Uterus (tissue), 4 donors: ENCODE results near the gene RARB. TPM values are rescaled to one million over a fixed set of nuclear protein-coding genes. Genes with fewer than 3 reads are reported as not detected.
A peak's percentile ranks its signal among the peaks of the same experiment; 100 is the strongest.

Experiments
- DNase-seq, 2 donors: peaks; one replicate each; pipeline ENCODE4 v3.0.0-alpha.2; 2019 to 2020
- H3K27ac ChIP-seq, 2 donors: fragments of 200-600 bp; sonication (generic); 1 replicate in 1 of 2; 2 replicates in 1 of 2; pipeline ENCODE4 v1.5.1; 2016 to 2018
- H3K27me3 ChIP-seq, 2 donors: fragments of 200-600 bp; sonication (generic); one replicate each; pipeline ENCODE4 v1.5.1; 2018 to 2019; ENCODE audit warnings: control low read depth in 1 of 2
- H3K36me3 ChIP-seq, 2 donors: fragments of 200-600 bp; sonication (generic); one replicate each; pipeline ENCODE4 v1.5.1; 2019; ENCODE audit warnings: control low read depth in 1 of 2
- H3K4me1 ChIP-seq, 2 donors: fragments of 200-600 bp; sonication (generic); one replicate each; pipeline ENCODE4 v1.5.1; 2018 to 2019; ENCODE audit warnings: control low read depth in 1 of 2
- H3K4me3 ChIP-seq, 2 donors: fragments of 200-600 bp; sonication (generic); 1 replicate in 1 of 2; 2 replicates in 1 of 2; pipeline ENCODE4 v1.5.1; 2018 to 2019; ENCODE audit warnings: mild to moderate bottlenecking in 1 of 2
- H3K9me3 ChIP-seq, 2 donors: fragments of 200-600 bp; sonication (generic); one replicate each; pipeline ENCODE4 v1.5.1; 2019; ENCODE audit warnings: control low read depth in 1 of 2
- CTCF ChIP-seq, 4 experiments: fragments of 200-600 bp in 2 of 4; fragments of 450-650 bp in 2 of 4; sonication (generic) in 2 of 4; IDR thresholded peaks; one replicate each; pipeline ENCODE4 v1.5.1; 2016 to 2019; ENCODE audit warnings: antibody characterized with exemption in 4 of 4, mild to moderate bottlenecking in 2 of 4, moderate library complexity in 1 of 4
- POLR2A ChIP-seq, 2 donors: fragments of 450-650 bp; IDR thresholded peaks; one replicate each; pipeline ENCODE4 v1.6.1; 2016; ENCODE audit warnings: antibody characterized with exemption in 2 of 2, mild to moderate bottlenecking in 1 of 2, moderate library complexity in 1 of 2
- intact Hi-C: fragments of 100-400 bp; cut with DNase I; formaldehyde crosslinking; loops from one replicate; pipeline ENCODE4 v1.15.1; 2023; ENCODE audit warnings: low total_unique reads
- total RNA-seq, 4 donors: library from RNA; depleted of rRNA in 3 of 4; stranded (reverse); fragments of >200 nt in 3 of 4; gene quantifications; one replicate each; pipeline versions ENCODE4 v1.1.0 to v1.2.4, GENCODE V29; 2014 to 2023
- donor health status: DM: yes; HTN: yes; CAD: no.

RARB gene
- total RNA-seq, 4 donors from 2014 or later: 6.7 to 63.0 (median 14.5) TPM

GRCh38 chr3:25426408-25426807 is 1.7 kb upstream of the RARB start:
- peak overlapping the region; percentile 95 to 96 for H3K27ac ChIP-seq
- DNase-seq: no peak
- intact Hi-C loops: loop anchor here (10.0 kb wide), 1 partner anchor 158 kb away; no protein-coding TSS in a partner anchor

GRCh38 chr3:25427155-25427554 is 908 bp upstream of the RARB start:
- no peak for DNase-seq
- intact Hi-C loops: loop anchor here (10.0 kb wide), 1 partner anchor 158 kb away; no protein-coding TSS in a partner anchor
- TF ChIP-seq CTCF (IDR thresholded peaks at IDR 0.05) (no peak), POLR2A (IDR thresholded peaks at IDR 0.05) (no peak)
- peak overlapping the region; percentile 95 to 96 for H3K27ac ChIP-seq
- no peaks in the 10 kb centered on the region for H3K9me3 ChIP-seq
- H3K36me3 ChIP-seq: no peaks in the 10 kb centered on the region
- peaks cover 4 to 5% of the 10 kb centered on the region in 2 donors for H3K4me1 ChIP-seq
- H3K27me3 ChIP-seq: no peaks in the 10 kb centered on the region
- peak overlapping the region; percentile 65 to 66 for H3K4me3 ChIP-seq

More at GRCh38 chr3:25426408-25426807, 1.7 kb upstream of the RARB start:
- H3K27me3 ChIP-seq: no peaks in the 10 kb centered on the region
- H3K4me3 ChIP-seq: no peak overlapping the region
- TF ChIP-seq POLR2A (IDR thresholded peaks at IDR 0.05) (no peak), CTCF (IDR thresholded peaks at IDR 0.05) (no peak)
- no peaks in the 10 kb centered on the region for H3K36me3 ChIP-seq
- peaks cover 4 to 5% of the 10 kb centered on the region in 2 donors for H3K4me1 ChIP-seq
- H3K9me3 ChIP-seq: no peaks in the 10 kb centered on the region

- H3K9me3 ChIP-seq: no peaks in the 10 kb centered on the region
- no peaks in the 10 kb centered on the region for H3K27me3 ChIP-seq
- intact Hi-C loops: loop anchor here (10.0 kb wide), 1 partner anchor 157 kb away; no protein-coding TSS in a partner anchor
- peak overlapping the region; percentile 95 to 96 for H3K27ac ChIP-seq
- DNase-seq: no peak
- peaks cover 4 to 5% of the 10 kb centered on the region in 2 donors for H3K4me1 ChIP-seq
- H3K4me3 ChIP-seq: peak overlapping the region; percentile 65 to 66
- TF ChIP-seq POLR2A (IDR thresholded peaks at IDR 0.05) (no peak), CTCF (IDR thresholded peaks at IDR 0.05) (no peak)
- no peaks in the 10 kb centered on the region for H3K36me3 ChIP-seq
Observed at GRCh38 chr3:25427563-25427941, 511 bp upstream of the RARB start.

- intact Hi-C loops: loop anchor here (10.0 kb wide), 1 partner anchor 156 kb away; no protein-coding TSS in a partner anchor
- TF ChIP-seq POLR2A (IDR thresholded peaks at IDR 0.05) (no peak), CTCF (IDR thresholded peaks at IDR 0.05) (no peak)
- no peak for DNase-seq
- H3K9me3 ChIP-seq: no peaks in the 10 kb centered on the region
- peaks cover 4 to 5% of the 10 kb centered on the region in 2 donors for H3K4me1 ChIP-seq
- peak overlapping the region; percentile 95 to 96 for H3K27ac ChIP-seq
- no peaks in the 10 kb centered on the region for H3K27me3 ChIP-seq
- H3K36me3 ChIP-seq: no peaks in the 10 kb centered on the region
- peak overlapping the region; percentile 65 to 66 for H3K4me3 ChIP-seq
Observed at GRCh38 chr3:25428789-25429335, 799 bp downstream of the RARB start.
